GM23338 (cell line): Measurements from ENCODE around the gene STKLD1. TPM values are rescaled to one million over a fixed set of nuclear protein-coding genes. Genes with fewer than 3 reads are reported as not detected.

ENCODE experiments used
- ATAC-seq: fragments of 200-7000 bp; cut with Tn5 transposase; 3 replicates; pipeline ENCODE4 v1.9.1; 2020
- DNase-seq: peaks from one replicate; pipeline ENCODE4 v3.0.0-alpha.2; 2015; ENCODE audit warnings: low spot score
- H2AFZ ChIP-seq: fragments of 200-600 bp; sonication (generic); 2 replicates; pipeline ENCODE4 v1.8.0; 2016; ENCODE audit warnings: antibody characterized with exemption, mild to moderate bottlenecking, moderate library complexity
- H3F3A ChIP-seq: fragments of 200-600 bp; sonication (generic); replicated peaks from 2 replicates; pipeline ENCODE4 v1.8.0; 2017; ENCODE audit warnings: antibody characterized with exemption, mixed run types, low read depth
- H3K27ac ChIP-seq: fragments of 200-600 bp; sonication (generic); 2 replicates; pipeline ENCODE4 v1.6.1; 2016; ENCODE audit warnings: low read depth
- H3K27me3 ChIP-seq: fragments of 200-600 bp; sonication (generic); 2 replicates; pipeline ENCODE4 v1.8.0; 2016; ENCODE audit warnings: mild to moderate bottlenecking, mixed run types, moderate library complexity; ENCODE audit not compliant: insufficient read depth
- H3K36me3 ChIP-seq: fragments of 200-600 bp; sonication (generic); 2 replicates; pipeline ENCODE4 v1.8.0; 2016; ENCODE audit warnings: mild to moderate bottlenecking; ENCODE audit not compliant: insufficient read depth
- H3K4me1 ChIP-seq: fragments of 200-600 bp; sonication (generic); 2 replicates; pipeline ENCODE4 v1.8.0; 2016; ENCODE audit warnings: mild to moderate bottlenecking, moderate library complexity; ENCODE audit not compliant: insufficient read depth
- H3K4me2 ChIP-seq: fragments of 200-600 bp; sonication (generic); 2 replicates; pipeline ENCODE4 v1.7.1; 2017; ENCODE audit warnings: mixed run types
- H3K4me3 ChIP-seq: fragments of 200-600 bp; sonication (generic); 2 replicates; pipeline ENCODE4 v1.6.1; 2016; ENCODE audit warnings: mixed run types
- H3K79me2 ChIP-seq: fragments of 200-600 bp; sonication (generic); replicated peaks from 2 replicates; pipeline ENCODE4 v1.8.0; 2017; ENCODE audit warnings: mild to moderate bottlenecking; ENCODE audit not compliant: insufficient read depth
- H3K9me2 ChIP-seq: fragments of 200-600 bp; sonication (generic); 2 replicates; pipeline ENCODE4 v1.8.0; 2017; ENCODE audit not compliant: insufficient read depth
- H4K20me1 ChIP-seq: fragments of 200-600 bp; sonication (generic); replicated peaks from 2 replicates; pipeline ENCODE4 v1.8.0; 2017; ENCODE audit warnings: mild to moderate bottlenecking; ENCODE audit not compliant: insufficient read depth
- H3K27ac Mint-ChIP-seq: 2 replicates; pipeline ENCODE4 v1.8.0; 2020; ENCODE audit warnings: inconsistent platforms, mild to moderate bottlenecking, moderate library complexity, mixed read lengths
- H3K27me3 Mint-ChIP-seq: 3 replicates; pipeline ENCODE4 v1.8.0; 2022; ENCODE audit warnings: low read depth, mild to moderate bottlenecking, moderate library complexity, mixed read lengths, inconsistent platforms; ENCODE audit not compliant: insufficient read depth, poor library complexity
- H3K36me3 Mint-ChIP-seq: 3 replicates; pipeline ENCODE4 v1.8.0; 2021; ENCODE audit warnings: low read depth, mild to moderate bottlenecking, inconsistent platforms, moderate library complexity, mixed read lengths
- H3K4me1 Mint-ChIP-seq: 3 replicates; pipeline ENCODE4 v1.8.0; 2020; ENCODE audit warnings: mild to moderate bottlenecking, inconsistent platforms, mixed read lengths
- H3K4me3 Mint-ChIP-seq: 3 replicates; pipeline ENCODE4 v1.8.0; 2021; ENCODE audit warnings: moderate library complexity, mild to moderate bottlenecking, inconsistent platforms, mixed read lengths
- H3K9me3 Mint-ChIP-seq: 3 replicates; pipeline ENCODE4 v1.8.0; 2020; ENCODE audit warnings: moderate library complexity, mild to moderate bottlenecking, inconsistent platforms, mixed read lengths
- CREB1 ChIP-seq: fragments of 250-450 bp; sonication (Bioruptor Pico); IDR thresholded peaks from 2 replicates; pipeline ENCODE4 v1.5.0; 2020; ENCODE audit warnings: low read depth, mild to moderate bottlenecking, moderate library complexity
- ETS1 ChIP-seq: IDR thresholded peaks from 2 replicates; pipeline ENCODE4 v1.6.1; 2016; ENCODE audit warnings: antibody characterized with exemption
- EZH2 ChIP-seq: fragments of 200-600 bp; sonication (generic); IDR thresholded peaks from one replicate; pipeline ENCODE4 v1.8.0; 2017; ENCODE audit warnings: antibody characterized with exemption, mild to moderate bottlenecking, low read depth; ENCODE audit not compliant: unreplicated experiment
- JUNB ChIP-seq: IDR thresholded peaks from one replicate; pipeline ENCODE4 v1.6.1; 2016; ENCODE audit warnings: antibody characterized with exemption; ENCODE audit not compliant: unreplicated experiment
- NANOG ChIP-seq: IDR thresholded peaks from 2 replicates; pipeline ENCODE4 v1.6.1; 2016; ENCODE audit warnings: antibody characterized with exemption, borderline replicate concordance
- POLR2AphosphoS5 ChIP-seq: IDR thresholded peaks from 2 replicates; pipeline ENCODE4 v1.6.1; 2016; ENCODE audit warnings: antibody characterized with exemption, low read depth
- REST ChIP-seq: IDR thresholded peaks from one replicate; pipeline ENCODE4 v1.6.1; 2018; ENCODE audit warnings: antibody characterized with exemption; ENCODE audit not compliant: unreplicated experiment
- STAT1 ChIP-seq: IDR thresholded peaks from one replicate; pipeline ENCODE4 v1.6.1; 2016; ENCODE audit warnings: antibody characterized with exemption; ENCODE audit not compliant: unreplicated experiment
- ZNF114 ChIP-seq: fragments of 250-450 bp; sonication (Bioruptor Pico); IDR thresholded peaks from 2 replicates; pipeline ENCODE4 v1.5.0; 2020; ENCODE audit warnings: mild to moderate bottlenecking, moderate library complexity
- ZNF331 ChIP-seq: fragments of 250-450 bp; sonication (Bioruptor Pico); IDR thresholded peaks from 2 replicates; pipeline ENCODE4 v1.5.0; 2020; ENCODE audit warnings: low read depth, mild to moderate bottlenecking, moderate library complexity
- ZNF462 ChIP-seq: fragments of 250-450 bp; sonication (Bioruptor Pico); IDR thresholded peaks from 2 replicates; pipeline ENCODE4 v1.5.0; 2020; ENCODE audit warnings: mild to moderate bottlenecking, moderate library complexity
- polyA plus RNA-seq: library from polyadenylated mRNA; unstranded; fragments of >200 nt; fragmentation: Nextera tagmentation; extraction: Ambion mirVana; gene quantifications from 2 replicates; pipeline ENCODE4 v1.2.1, GENCODE V29; 2016
- total RNA-seq: library from RNA; depleted of rRNA; stranded (reverse); fragments of >200 nt; shearing (Covaris generic); gene quantifications from 2 replicates; pipeline ENCODE4 v1.2.3, GENCODE V29; 2014
- TF ChIP-seq, protein P1 (sequence below), 2 experiments: fragments of 200-600 bp in 1 of 2; sonication (generic) in 1 of 2; conservative IDR thresholded peaks; 2 replicates each; pipeline versions ENCODE4 v1.5.1 to v1.6.1; 2016 to 2017; ENCODE audit warnings: antibody characterized with exemption in 2 of 2, low read depth in 2 of 2, mild to moderate bottlenecking in 2 of 2, moderate library complexity in 1 of 2

STKLD1 gene
- total and polyA plus RNA-seq, 2 experiments from 2014 or later = 0.57 TPM; not detected in 1

GRCh38 chr9:133420392-133420827, 44.2 kb downstream of the STKLD1 start:
- no peaks in the 10 kb centered on the region for H3K27me3 ChIP-seq
- Mint-ChIP-seq H3K36me3 (peaks cover 11% of the 10 kb centered on the region), H3K9me3 (peaks cover 8% of the 10 kb centered on the region; the same call in 1 of the 3 replicates), H3K4me1 (peaks cover 35% of the 10 kb centered on the region), H3K27ac (no peak overlapping the region), H3K4me3 (no peak overlapping the region; the same call in 2 of the 3 replicates), H3K27me3 (peaks cover 16% of the 10 kb centered on the region)
- H3K4me2 ChIP-seq = no peak overlapping the region
- peaks cover 22% of the 10 kb centered on the region for H3K79me2 ChIP-seq
- ATAC-seq (no peak), DNase-seq (peak; percentile 62)
- 0 out of 2 replicates have a peak overlapping the region, but pooled peaks have one; percentile 39 for H3K27ac ChIP-seq
- H4K20me1 ChIP-seq = peaks cover 5% of the 10 kb centered on the region; the same call in 1 of the 2 replicates
- H3K4me1 ChIP-seq = peaks cover 7% of the 10 kb centered on the region
- no peak overlapping the region for H3K4me3 ChIP-seq
- no peak for TF ChIP-seq NANOG
- TF ChIP-seq EZH2 = no peak
- TF ChIP-seq ZNF462 (CRISPR knock-in tag) = no peak
- no peak for TF ChIP-seq JUNB
- TF ChIP-seq STAT1 = no peak
- TF ChIP-seq ZNF114 (CRISPR knock-in tag) = no peak
- no peak for TF ChIP-seq ETS1
- no peak for TF ChIP-seq ZNF331 (CRISPR knock-in tag)
- TF ChIP-seq CREB1 (CRISPR knock-in tag) = no peak
- no peak for TF ChIP-seq REST
- TF ChIP-seq, protein P1, sequence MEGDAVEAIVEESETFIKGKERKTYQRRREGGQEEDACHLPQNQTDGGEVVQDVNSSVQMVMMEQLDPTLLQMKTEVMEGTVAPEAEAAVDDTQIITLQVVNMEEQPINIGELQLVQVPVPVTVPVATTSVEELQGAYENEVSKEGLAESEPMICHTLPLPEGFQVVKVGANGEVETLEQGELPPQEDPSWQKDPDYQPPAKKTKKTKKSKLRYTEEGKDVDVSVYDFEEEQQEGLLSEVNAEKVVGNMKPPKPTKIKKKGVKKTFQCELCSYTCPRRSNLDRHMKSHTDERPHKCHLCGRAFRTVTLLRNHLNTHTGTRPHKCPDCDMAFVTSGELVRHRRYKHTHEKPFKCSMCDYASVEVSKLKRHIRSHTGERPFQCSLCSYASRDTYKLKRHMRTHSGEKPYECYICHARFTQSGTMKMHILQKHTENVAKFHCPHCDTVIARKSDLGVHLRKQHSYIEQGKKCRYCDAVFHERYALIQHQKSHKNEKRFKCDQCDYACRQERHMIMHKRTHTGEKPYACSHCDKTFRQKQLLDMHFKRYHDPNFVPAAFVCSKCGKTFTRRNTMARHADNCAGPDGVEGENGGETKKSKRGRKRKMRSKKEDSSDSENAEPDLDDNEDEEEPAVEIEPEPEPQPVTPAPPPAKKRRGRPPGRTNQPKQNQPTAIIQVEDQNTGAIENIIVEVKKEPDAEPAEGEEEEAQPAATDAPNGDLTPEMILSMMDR (conservative IDR thresholded peaks at IDR 0.05; ENCODE audit: low read depth in 2 of 2) = no peak
- TF ChIP-seq POLR2AphosphoS5 = no peak
- H3F3A ChIP-seq = peaks cover 10% of the 10 kb centered on the region
- no peaks in the 10 kb centered on the region for H3K9me2 ChIP-seq
- no peaks in the 10 kb centered on the region for H3K36me3 ChIP-seq
- H2AFZ ChIP-seq = no peak overlapping the region
